GM12891 (cell line): ENCODE data around the gene NEK11.

ENCODE experiments used
- POLR2A ChIP-seq: IDR thresholded peaks from 2 replicates; pipeline ENCODE4 v1.6.1; 2011; ENCODE audit warnings: low read depth, low read length, control low read depth
- POLR2AphosphoS5 ChIP-seq: IDR thresholded peaks from 2 replicates; pipeline ENCODE4 v1.6.1; 2011; ENCODE audit warnings: low read depth, low read length, control low read depth
- POU2F2 ChIP-seq: IDR thresholded peaks from 2 replicates; pipeline ENCODE4 v1.6.1; 2011; ENCODE audit warnings: low read depth, mild to moderate bottlenecking, control low read depth, low read length, moderate library complexity
- SPI1 ChIP-seq: IDR thresholded peaks from 2 replicates; pipeline ENCODE4 v1.6.1; 2011; ENCODE audit warnings: low read depth, low read length, control low read depth
- TAF1 ChIP-seq: IDR thresholded peaks from 2 replicates; pipeline ENCODE4 v1.6.1; 2011; ENCODE audit warnings: low read depth, low read length, control low read depth

DNA sequence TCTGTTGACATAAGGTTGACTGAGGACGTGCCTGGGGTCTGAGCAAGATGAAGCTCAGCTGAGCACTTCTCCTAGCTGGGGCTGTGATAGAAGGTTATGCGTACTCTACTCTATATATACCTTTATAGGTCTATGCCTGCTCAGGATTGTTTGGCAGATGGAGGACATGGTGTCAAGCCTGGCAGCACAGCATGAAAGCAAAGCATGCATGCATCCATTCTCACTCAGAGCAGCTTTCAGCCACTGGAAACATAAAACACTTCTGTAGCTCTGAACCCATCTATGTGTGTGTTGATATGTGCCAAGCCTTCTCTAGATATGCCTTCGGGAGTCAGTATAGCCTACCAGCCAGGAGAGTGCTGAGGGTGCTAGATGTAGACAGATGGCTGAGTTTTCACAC, 212.6 kb downstream of the NEK11 start:
- TF ChIP-seq POLR2A (no peak), POLR2AphosphoS5 (no peak), TAF1 (no peak), POU2F2 (no peak), SPI1 (no peak)
